ENCODE results near the gene VPS13A.

GRCh38 chr9:77291714-77292113 lies 114.4 kb downstream of the VPS13A start:
- TF ChIP-seq CTCF (IDR thresholded peaks at IDR 0.05) (peak in 3 of 6 experiments; percentile 15 to 38 (median 33)), POLR2A (IDR thresholded peaks at IDR 0.05) (no peak)

All from thyroid gland (tissue), 4 donors.